Raji (cell line): Measurements from ENCODE around the gene DST.

Experiments used
- POLR2A ChIP-seq: IDR thresholded peaks from 2 replicates; pipeline ENCODE4 v1.6.1; 2011; ENCODE audit warnings: low read depth, low read length, control low read depth; ENCODE audit not compliant: insufficient read depth

DST gene

GRCh38 chr6:56529594-56530191 is 113.0 kb downstream of the DST start:
- TF ChIP-seq POLR2A, result no peak

- TF ChIP-seq POLR2A, result no peak
Observed at GRCh38 chr6:56528412-56528841, 114.3 kb downstream of the DST start.

- TF ChIP-seq POLR2A, result no peak
Observed at GRCh38 chr6:56527934-56528333, 114.8 kb downstream of the DST start.

GRCh38 chr6:56526860-56527544 is 115.7 kb downstream of the DST start:
- TF ChIP-seq POLR2A, result no peak

- TF ChIP-seq POLR2A, result no peak
Observed at GRCh38 chr6:56525974-56526789, 116.5 kb downstream of the DST start.

GRCh38 chr6:56524891-56525703 is 117.6 kb downstream of the DST start:
- TF ChIP-seq POLR2A, result no peak

GRCh38 chr6:56522495-56523270 is 120.0 kb downstream of the DST start:
- TF ChIP-seq POLR2A, result no peak

- no peak for TF ChIP-seq POLR2A
Observed at GRCh38 chr6:56521976-56522375, 120.7 kb downstream of the DST start.

GRCh38 chr6:56521454-56521853 is 121.2 kb downstream of the DST start:
- no peak for TF ChIP-seq POLR2A

GRCh38 chr6:56520218-56520617 is 122.5 kb downstream of the DST start:
- no peak for TF ChIP-seq POLR2A

GRCh38 chr6:56518995-56519767 is 123.5 kb downstream of the DST start:
- TF ChIP-seq POLR2A, result no peak

GRCh38 chr6:56517155-56517745 is 125.4 kb downstream of the DST start:
- TF ChIP-seq POLR2A, result no peak

GRCh38 chr6:56516003-56516402 is 126.7 kb downstream of the DST start:
- TF ChIP-seq POLR2A, result no peak
